ENCODE data around the gene ITFG2.
"Not testable (repeated sequence)": the region's sequence is repeated elsewhere in the genome, so short reads cannot be mapped to it uniquely, and the experiment has no call there.

DNA sequence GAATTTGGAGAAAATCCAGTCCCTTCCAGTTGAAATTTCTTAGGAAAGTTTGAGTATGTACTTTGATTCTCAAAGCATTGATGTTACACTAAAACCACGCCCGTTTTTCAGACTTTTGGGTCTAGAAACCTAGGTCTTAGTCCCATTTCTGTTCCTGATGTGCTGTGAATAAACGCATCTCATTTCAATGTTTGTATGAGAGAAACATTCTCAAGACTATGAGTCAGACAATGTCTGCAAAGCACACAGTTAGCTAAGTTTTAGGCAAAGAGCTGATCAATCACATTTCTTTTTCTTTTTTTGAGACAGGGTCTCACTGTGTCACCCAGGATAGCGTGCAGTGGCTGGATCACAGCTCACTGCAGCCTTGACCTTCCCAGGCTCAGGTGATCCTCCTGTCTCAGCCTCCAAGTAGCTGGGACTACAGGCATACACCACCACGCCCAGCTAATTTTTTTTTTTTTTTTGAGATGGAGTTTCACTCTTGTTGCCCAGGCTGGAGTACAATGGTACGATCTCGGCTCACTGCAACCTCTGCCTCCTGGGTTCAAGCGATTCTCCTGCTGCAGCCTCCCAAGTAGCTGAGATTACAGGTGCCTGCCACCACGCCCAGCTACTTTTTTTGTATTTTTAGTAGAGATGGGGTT, 56.6 kb downstream of the ITFG2 start:
- not testable (repeated sequence) for TF ChIP-seq CTCF (conservative IDR thresholded peaks at IDR 0.05); EZH2 (IDR thresholded peaks at IDR 0.05; ENCODE audit: low read depth)
